Superior temporal gyrus (tissue), 1 donor: ENCODE measurements around the gene FKBP10.
"Not testable (repeated sequence)": the region's sequence is repeated elsewhere in the genome, so short reads cannot be mapped to it uniquely, and the experiment has no call there.

Experiments
- DNase-seq: peaks from one replicate; pipeline ENCODE4 v3.0.0-alpha.2; 2016; ENCODE audit errors: extremely low spot score

The FKBP10 gene

GRCh38 chr17:41837761-41838538 lies 25.1 kb downstream of the FKBP10 start, which contains the start of gene KLHL10:
KLHL10 (plus strand) TSS chr17:41837825; CDS start chr17:41837933, 108 bp downstream.
- no peak for DNase-seq

GRCh38 chr17:41839448-41839847 lies 26.6 kb downstream of the FKBP10 start:
- DNase-seq: not testable (repeated sequence)

- DNase-seq: not testable (repeated sequence)
Observed at GRCh38 chr17:41840781-41841180, 28.0 kb downstream of the FKBP10 start.

GRCh38 chr17:41844971-41845370 lies 32.2 kb downstream of the FKBP10 start:
- DNase-seq: no peak

- no peak for DNase-seq
Observed at GRCh38 chr17:41848788-41849187, 36.0 kb downstream of the FKBP10 start.

- DNase-seq: no peak
Observed at GRCh38 chr17:41849251-41849990, 36.6 kb downstream of the FKBP10 start.

- not testable (repeated sequence) for DNase-seq
Observed at GRCh38 chr17:41851382-41851781, 38.6 kb downstream of the FKBP10 start.

- DNase-seq: no peak
Observed at GRCh38 chr17:41860254-41860931, 47.6 kb downstream of the FKBP10 start.

- peak; percentile 31 for DNase-seq
Observed at GRCh38 chr17:41863074-41863848, 50.5 kb downstream of the FKBP10 start.

GRCh38 chr17:41864498-41864835 lies 51.7 kb downstream of the FKBP10 start:
- no peak for DNase-seq

- peak; percentile 92 for DNase-seq
Observed at GRCh38 chr17:41864836-41865595, 52.2 kb downstream of the FKBP10 start, which contains the start of gene KLHL11. KLHL11 (minus strand) TSS chr17:41865423; CDS start chr17:41865370, 53 bp downstream.

GRCh38 chr17:41865596-41865893 lies 52.7 kb downstream of the FKBP10 start:
- no peak for DNase-seq

GRCh38 chr17:41868568-41868967 lies 55.8 kb downstream of the FKBP10 start:
- DNase-seq: no peak

- no peak for DNase-seq
Observed at GRCh38 chr17:41869426-41869825, 56.6 kb downstream of the FKBP10 start.

GRCh38 chr17:41870097-41870496 lies 57.3 kb downstream of the FKBP10 start:
- no peak for DNase-seq

GRCh38 chr17:41870627-41871026 lies 57.8 kb downstream of the FKBP10 start:
- no peak for DNase-seq

- DNase-seq: no peak
Observed at GRCh38 chr17:41871789-41872188, 59.0 kb downstream of the FKBP10 start.
